ENCODE measurements around the gene RAVER2.
"Not testable (repeated sequence)": the region's sequence is repeated elsewhere in the genome, so short reads cannot be mapped to it uniquely, and the experiment has no call there.

The RAVER2 gene

GRCh38 chr1:64758233-64758632, 13.4 kb downstream of the RAVER2 start:
- H3K9me3 ChIP-seq (ENCODE audit: control insufficient read depth, insufficient read depth, low read length): no peaks in the 10 kb centered on the region
- H3K4me1 ChIP-seq (ENCODE audit: insufficient read depth, low read length): peaks cover 5% of the 10 kb centered on the region; the same call in 1 of the 2 replicates
- H3K9ac ChIP-seq (ENCODE audit: low read depth, low read length): no peak overlapping the region
- no peaks in the 10 kb centered on the region for H3K36me3 ChIP-seq (ENCODE audit: insufficient read depth, low read length)

DNA sequence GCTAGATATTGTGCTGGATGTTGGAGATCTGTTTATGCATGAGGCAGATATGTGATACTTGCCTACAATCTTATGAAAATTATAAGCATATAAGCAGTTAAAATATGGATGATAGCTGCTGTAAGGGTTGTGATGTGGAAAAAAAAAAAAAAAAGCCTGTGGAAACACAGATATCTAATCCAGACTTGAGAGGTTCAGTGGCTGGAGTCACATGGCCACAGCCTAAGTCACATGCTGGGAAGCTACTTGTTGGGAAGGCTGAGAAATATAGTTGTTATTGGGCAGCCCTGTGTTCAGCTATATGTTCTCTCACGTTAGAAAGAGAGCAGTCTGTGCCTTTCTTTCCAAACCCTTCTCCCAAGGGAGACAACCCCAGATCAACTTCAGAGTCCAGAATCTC, 15.1 kb downstream of the RAVER2 start:
- Histone ChIP-seq H3K36me3 (ENCODE audit: insufficient read depth, low read length) (no peaks in the 10 kb centered on the region), H3K4me1 (ENCODE audit: insufficient read depth, low read length) (peaks cover 5% of the 10 kb centered on the region; the same call in 1 of the 2 replicates), H3K9me3 (ENCODE audit: control insufficient read depth, insufficient read depth, low read length) (no peaks in the 10 kb centered on the region), H3K9ac (ENCODE audit: low read depth, low read length) (no peak overlapping the region)

GRCh38 chr1:64765012-64765411, 20.1 kb downstream of the RAVER2 start:
- Histone ChIP-seq H3K9ac (ENCODE audit: low read depth, low read length) (no peak overlapping the region), H3K9me3 (ENCODE audit: control insufficient read depth, insufficient read depth, low read length) (no peaks in the 10 kb centered on the region; the same call in 1 of the 2 replicates), H3K4me1 (ENCODE audit: insufficient read depth, low read length) (no peaks in the 10 kb centered on the region), H3K36me3 (ENCODE audit: insufficient read depth, low read length) (no peaks in the 10 kb centered on the region)

- H3K36me3 ChIP-seq (ENCODE audit: insufficient read depth, low read length): no peaks in the 10 kb centered on the region
- H3K9me3 ChIP-seq (ENCODE audit: control insufficient read depth, insufficient read depth, low read length): no peaks in the 10 kb centered on the region; the same call in 1 of the 2 replicates
- no peak overlapping the region for H3K9ac ChIP-seq (ENCODE audit: low read depth, low read length)
- no peaks in the 10 kb centered on the region for H3K4me1 ChIP-seq (ENCODE audit: insufficient read depth, low read length)
Measured at GRCh38 chr1:64765826-64766225, 21.0 kb downstream of the RAVER2 start.

DNA sequence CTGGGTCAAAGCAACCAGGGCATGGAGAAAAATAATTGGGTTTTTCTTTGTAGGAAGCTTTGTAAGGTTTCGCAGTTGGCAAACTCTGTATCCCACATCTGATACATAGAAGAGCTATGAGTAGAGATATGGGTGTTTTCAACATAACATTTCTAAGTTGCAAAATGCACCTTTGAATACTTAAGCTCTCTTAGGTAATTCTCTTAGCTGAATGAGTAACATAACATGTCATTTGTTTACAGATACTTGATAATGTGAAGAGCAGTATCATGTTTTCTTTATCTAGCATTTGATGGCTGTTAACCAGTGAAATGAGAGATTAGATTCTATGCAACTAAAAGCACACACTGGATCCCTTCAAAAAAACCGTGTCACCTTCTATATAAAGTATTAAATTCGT, 21.6 kb downstream of the RAVER2 start:
- Histone ChIP-seq H3K9me3 (ENCODE audit: control insufficient read depth, insufficient read depth, low read length) (no peaks in the 10 kb centered on the region; the same call in 1 of the 2 replicates), H3K9ac (ENCODE audit: low read depth, low read length) (no peak overlapping the region), H3K4me1 (ENCODE audit: insufficient read depth, low read length) (no peaks in the 10 kb centered on the region), H3K36me3 (ENCODE audit: insufficient read depth, low read length) (no peaks in the 10 kb centered on the region)

DNA sequence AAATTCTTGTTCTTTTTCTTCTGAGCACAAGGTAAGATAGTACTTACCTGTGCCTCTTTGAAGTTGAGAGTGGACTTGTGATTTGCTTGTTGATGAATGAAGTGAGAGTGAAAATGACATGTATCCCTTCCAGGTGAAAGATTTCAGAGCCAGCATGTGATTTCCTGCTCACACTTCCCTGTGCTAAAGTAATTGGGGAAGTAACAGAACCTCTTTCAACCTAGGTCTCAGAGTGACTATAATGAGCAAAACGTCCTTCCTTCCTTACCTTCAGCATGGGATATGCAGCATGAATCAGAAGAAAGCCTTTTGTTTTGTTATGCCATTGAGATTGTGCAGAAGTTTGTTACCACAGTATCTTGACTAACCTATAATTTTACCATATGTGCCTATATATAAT, 24.6 kb downstream of the RAVER2 start:
- Histone ChIP-seq H3K9ac (ENCODE audit: low read depth, low read length) (no peak overlapping the region), H3K4me1 (ENCODE audit: insufficient read depth, low read length) (no peaks in the 10 kb centered on the region), H3K36me3 (ENCODE audit: insufficient read depth, low read length) (no peaks in the 10 kb centered on the region), H3K9me3 (ENCODE audit: control insufficient read depth, insufficient read depth, low read length) (no peaks in the 10 kb centered on the region; the same call in 1 of the 2 replicates)

DNA sequence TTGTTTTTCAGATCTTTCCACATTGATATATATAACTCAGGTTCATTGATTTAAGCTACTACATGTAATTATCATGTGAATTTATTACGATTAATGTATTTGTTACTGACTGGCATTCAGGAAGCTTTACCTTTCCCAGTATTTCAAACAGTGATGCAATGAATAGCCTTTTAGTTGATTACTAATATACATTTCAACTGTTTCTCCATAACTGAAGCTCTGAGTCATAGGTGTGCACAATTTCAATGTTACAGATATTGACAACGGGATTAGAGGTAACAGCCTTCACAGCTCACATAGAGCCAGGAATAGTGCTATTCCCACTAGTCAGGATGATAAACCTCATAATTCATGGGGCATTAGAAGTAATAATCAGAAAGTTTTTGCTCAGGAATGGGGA, 25.1 kb downstream of the RAVER2 start:
- H3K36me3 ChIP-seq (ENCODE audit: insufficient read depth, low read length): no peaks in the 10 kb centered on the region
- H3K9me3 ChIP-seq (ENCODE audit: control insufficient read depth, insufficient read depth, low read length): no peaks in the 10 kb centered on the region; the same call in 1 of the 2 replicates
- no peak overlapping the region for H3K9ac ChIP-seq (ENCODE audit: low read depth, low read length)
- H3K4me1 ChIP-seq (ENCODE audit: insufficient read depth, low read length): no peaks in the 10 kb centered on the region

GRCh38 chr1:64773306-64773705, 28.4 kb downstream of the RAVER2 start:
- H3K9ac ChIP-seq (ENCODE audit: low read depth, low read length); H3K9me3 ChIP-seq (ENCODE audit: control insufficient read depth, insufficient read depth, low read length); H3K36me3 ChIP-seq (ENCODE audit: insufficient read depth, low read length); H3K4me1 ChIP-seq (ENCODE audit: insufficient read depth, low read length): not testable (repeated sequence)

- H3K36me3 ChIP-seq (ENCODE audit: insufficient read depth, low read length): no peaks in the 10 kb centered on the region
- no peaks in the 10 kb centered on the region; the same call in 1 of the 2 replicates for H3K9me3 ChIP-seq (ENCODE audit: control insufficient read depth, insufficient read depth, low read length)
- no peak overlapping the region for H3K9ac ChIP-seq (ENCODE audit: low read depth, low read length)
- no peaks in the 10 kb centered on the region for H3K4me1 ChIP-seq (ENCODE audit: insufficient read depth, low read length)
Measured at GRCh38 chr1:64775113-64775512, 30.2 kb downstream of the RAVER2 start.

DNA sequence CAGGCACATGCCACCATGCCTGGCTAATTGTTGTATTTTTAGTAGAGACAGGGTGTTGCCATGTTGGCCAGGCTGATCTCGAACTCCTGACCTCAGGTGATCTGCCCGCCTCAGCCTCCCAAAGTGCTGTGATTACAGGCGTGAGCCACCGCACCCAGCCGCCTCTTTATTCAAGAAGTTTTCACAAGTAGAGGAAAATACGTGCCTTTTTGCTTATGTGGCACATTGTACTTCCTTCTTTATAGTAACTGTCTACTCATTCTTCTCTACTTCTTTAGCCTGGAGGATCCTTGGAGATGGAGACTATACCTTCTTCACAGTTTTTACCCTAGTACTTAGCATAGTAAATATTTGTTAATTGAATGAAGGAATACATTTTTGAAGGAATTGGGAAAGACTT, 37.2 kb downstream of the RAVER2 start:
- H3K9ac ChIP-seq (ENCODE audit: low read depth, low read length); H3K9me3 ChIP-seq (ENCODE audit: control insufficient read depth, insufficient read depth, low read length); H3K4me1 ChIP-seq (ENCODE audit: insufficient read depth, low read length); H3K36me3 ChIP-seq (ENCODE audit: insufficient read depth, low read length): not testable (repeated sequence)

DNA sequence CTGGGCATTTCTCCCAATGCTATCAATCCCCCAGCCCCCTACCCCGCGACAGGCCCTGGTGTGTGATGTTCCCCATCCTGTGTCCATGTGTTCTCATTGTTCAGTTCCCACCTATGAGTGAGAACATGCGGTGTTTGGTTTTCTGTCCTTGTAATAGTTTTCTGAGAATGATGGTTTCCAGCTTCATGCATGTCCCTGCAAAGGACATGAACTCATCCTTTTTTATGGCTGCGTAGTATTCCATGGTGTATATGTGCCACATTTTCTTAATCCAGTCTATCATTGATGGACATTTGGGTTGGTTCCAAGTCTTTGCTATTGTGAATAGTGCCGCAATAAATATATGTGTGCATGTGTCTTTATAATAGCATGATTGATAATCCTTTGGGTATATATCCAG, 38.0 kb downstream of the RAVER2 start:
- H3K4me1 ChIP-seq (ENCODE audit: insufficient read depth, low read length); H3K9me3 ChIP-seq (ENCODE audit: control insufficient read depth, insufficient read depth, low read length); H3K9ac ChIP-seq (ENCODE audit: low read depth, low read length); H3K36me3 ChIP-seq (ENCODE audit: insufficient read depth, low read length): not testable (repeated sequence)

DNA sequence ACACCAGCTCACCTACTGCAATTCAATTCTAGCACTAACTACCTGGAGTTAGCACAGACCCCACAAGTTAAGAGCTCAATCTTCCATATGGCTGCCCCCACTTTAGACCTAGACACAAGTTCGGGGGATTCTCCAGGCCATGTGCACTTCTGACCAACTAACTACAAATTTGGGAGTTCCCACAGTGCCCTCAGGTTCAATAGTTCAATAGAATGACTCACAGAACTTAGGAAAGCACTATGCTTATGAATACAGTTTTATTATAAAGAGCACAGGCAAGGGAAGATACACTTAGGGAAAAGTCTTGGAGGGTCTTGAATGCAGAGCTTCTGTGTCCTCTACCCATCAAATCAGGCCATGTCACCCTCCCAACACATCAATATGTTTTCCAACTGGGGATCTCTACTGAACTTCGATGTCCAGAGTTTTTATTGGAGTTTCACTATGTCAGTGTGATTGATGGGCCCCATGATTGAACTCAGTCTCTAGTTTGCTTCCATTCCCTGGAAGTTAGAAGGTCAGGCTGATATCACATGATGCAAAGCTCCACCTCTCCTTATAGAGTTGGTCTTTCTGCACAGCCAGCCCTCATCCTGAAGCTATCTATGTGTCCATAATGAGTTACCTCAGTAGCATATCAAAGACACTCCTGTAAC, 46.1 kb downstream of the RAVER2 start:
- no peak overlapping the region for H3K9ac ChIP-seq (ENCODE audit: low read depth, low read length)

GRCh38 chr1:64798872-64799271, 54.0 kb downstream of the RAVER2 start:
- H3K9ac ChIP-seq (ENCODE audit: low read depth, low read length): no peak overlapping the region
- H3K9me3 ChIP-seq (ENCODE audit: control insufficient read depth, insufficient read depth, low read length): no peaks in the 10 kb centered on the region
- H3K36me3 ChIP-seq (ENCODE audit: insufficient read depth, low read length): no peaks in the 10 kb centered on the region
- H3K4me1 ChIP-seq (ENCODE audit: insufficient read depth, low read length): peaks cover 5% of the 10 kb centered on the region; the same call in 1 of the 2 replicates

More for the DNA sequence above, 46.1 kb downstream of the RAVER2 start:
- H3K4me1 ChIP-seq (ENCODE audit: insufficient read depth, low read length): no peaks in the 10 kb centered on the region
- peaks cover 7% of the 10 kb centered on the region; the same call in 1 of the 2 replicates for H3K9me3 ChIP-seq (ENCODE audit: control insufficient read depth, insufficient read depth, low read length)
- peaks cover 4% of the 10 kb centered on the region; the same call in 1 of the 2 replicates for H3K36me3 ChIP-seq (ENCODE audit: insufficient read depth, low read length)

DNA sequence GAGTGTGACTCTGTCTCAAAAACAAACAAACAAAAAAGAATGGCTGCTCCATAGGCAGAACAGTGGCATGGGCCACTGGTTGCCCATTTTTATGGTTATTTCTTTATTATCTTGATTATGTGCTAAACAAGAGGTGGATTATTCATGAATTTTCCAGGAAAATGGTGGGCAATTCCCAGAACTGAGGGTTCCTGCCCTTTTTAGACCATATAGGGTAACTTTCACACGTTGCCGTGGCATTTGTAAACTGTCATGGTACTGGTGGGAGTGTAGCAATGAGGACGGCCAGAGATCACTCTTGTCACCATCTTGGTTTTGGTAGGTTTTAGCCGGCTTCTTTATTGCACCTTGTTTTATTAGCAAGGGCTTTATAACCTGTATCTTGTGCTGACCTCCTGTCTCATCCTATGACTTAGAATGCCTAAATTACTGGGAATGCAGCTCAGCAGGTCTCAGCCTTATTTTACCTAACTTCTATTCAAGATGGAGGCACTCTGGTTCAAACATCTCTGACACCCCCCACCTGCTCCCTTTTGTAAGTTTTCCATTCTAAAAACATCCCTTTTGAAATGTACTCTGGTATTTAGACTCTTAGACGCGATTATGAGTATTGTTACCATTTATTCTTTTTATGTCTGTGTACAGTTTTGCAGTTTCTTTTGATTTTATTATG, 57.1 kb downstream of the RAVER2 start:
- no peaks in the 10 kb centered on the region for H3K9me3 ChIP-seq (ENCODE audit: control insufficient read depth, insufficient read depth, low read length)
- no peak overlapping the region for H3K9ac ChIP-seq (ENCODE audit: low read depth, low read length)
- H3K4me1 ChIP-seq (ENCODE audit: insufficient read depth, low read length): peaks cover 5% of the 10 kb centered on the region; the same call in 1 of the 2 replicates
- H3K36me3 ChIP-seq (ENCODE audit: insufficient read depth, low read length): no peaks in the 10 kb centered on the region

DNA sequence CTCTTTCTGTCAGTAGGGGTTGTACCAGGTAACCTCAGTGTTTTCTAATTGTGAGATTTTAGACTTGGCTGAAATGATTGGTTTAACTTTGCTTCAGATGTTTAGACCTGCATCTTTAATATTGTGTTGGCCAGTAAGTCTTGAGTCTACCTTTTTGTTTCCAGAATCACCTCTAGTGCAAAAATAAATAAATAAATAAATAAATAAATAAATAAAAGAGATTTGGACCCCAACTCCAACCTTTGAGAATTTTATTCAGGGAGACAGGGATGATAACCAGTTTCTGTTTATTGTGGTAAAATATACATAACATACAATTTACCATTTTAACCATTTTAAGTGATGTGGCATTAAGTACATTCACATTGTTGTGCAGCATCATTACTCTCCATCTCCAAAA, 64.4 kb downstream of the RAVER2 start:
- H3K9ac ChIP-seq (ENCODE audit: low read depth, low read length): no peak overlapping the region
- H3K9me3 ChIP-seq (ENCODE audit: control insufficient read depth, insufficient read depth, low read length): no peaks in the 10 kb centered on the region
- H3K36me3 ChIP-seq (ENCODE audit: insufficient read depth, low read length): no peaks in the 10 kb centered on the region
- no peaks in the 10 kb centered on the region for H3K4me1 ChIP-seq (ENCODE audit: insufficient read depth, low read length)
